IMR-90 (cell line): ENCODE measurements around the gene GBF1. TPM values are rescaled to one million over a fixed set of nuclear protein-coding genes. Genes with fewer than 3 reads are reported as not detected.

Experiments
- ATAC-seq: fragments of 200-7000 bp; cut with Tn5 transposase; 2 replicates; pipeline ENCODE4 v1.9.1; 2020; ENCODE audit warnings: low read depth, mild to moderate bottlenecking, moderate library complexity
- BruUV-seq: library from RNA; stranded (reverse); fragments of 400-500 nt; replicated peaks from 2 replicates; lab custom pipeline; 2021; lab: Mats Ljungman, UMichigan
- CTCF ChIA-PET: fragments of 300-600 bp; formaldehyde crosslinking; extraction: SDS; loops from one replicate; lab custom pipeline; 2021; ENCODE audit warnings: antibody characterized with exemption; lab: Yijun Ruan, JAX
- POLR2A ChIA-PET: fragments of 300-600 bp; sonication (Branson Sonifier 250); formaldehyde crosslinking; loops from one replicate; lab custom pipeline; 2022; ENCODE audit warnings: antibody characterized with exemption; ENCODE audit not compliant: unreplicated experiment; lab: Charles Lee
- DNase-seq: peaks from one replicate; pipeline ENCODE4 v3.0.0; 2013
- H2AFZ ChIP-seq: replicated peaks from 2 replicates; pipeline ENCODE3; 2013; ENCODE audit warnings: low read length, mild to moderate bottlenecking; ENCODE audit not compliant: poor library complexity
- H2AK5ac ChIP-seq: 2 replicates; pipeline ENCODE4 v1.6.1; 2013; ENCODE audit warnings: low read depth, low read length, inconsistent platforms
- H2AK9ac ChIP-seq: replicated peaks from 2 replicates; pipeline ENCODE3; 2013; ENCODE audit warnings: mild to moderate bottlenecking, low read depth, low read length, moderate library complexity; ENCODE audit not compliant: poor library complexity
- H2BK120ac ChIP-seq: 2 replicates; pipeline ENCODE4 v1.6.1; 2013; ENCODE audit warnings: low read depth, low read length, inconsistent platforms
- H2BK15ac ChIP-seq: 3 replicates; pipeline ENCODE4 v1.6.1; 2013; ENCODE audit warnings: low read depth, low read length, inconsistent platforms
- H2BK20ac ChIP-seq: 2 replicates; pipeline ENCODE4 v1.6.1; 2013; ENCODE audit warnings: low read depth, mild to moderate bottlenecking, inconsistent platforms, low read length, moderate library complexity
- H2BK5ac ChIP-seq: 2 replicates; pipeline ENCODE4 v1.6.1; 2013; ENCODE audit warnings: mild to moderate bottlenecking, low read depth, low read length, inconsistent platforms; ENCODE audit not compliant: poor library complexity, severe bottlenecking
- H3K14ac ChIP-seq: replicated peaks from 2 replicates; pipeline ENCODE4 v1.6.1; 2013; ENCODE audit warnings: low read depth, low read length, inconsistent platforms
- H3K18ac ChIP-seq: 2 replicates; pipeline ENCODE4 v1.6.1; 2013; ENCODE audit warnings: low read depth, low read length, control low read depth
- H3K23ac ChIP-seq: 2 replicates; pipeline ENCODE4 v1.6.1; 2013; ENCODE audit warnings: low read depth, low read length, inconsistent platforms
- H3K27ac ChIP-seq: 2 replicates; pipeline ENCODE4 v1.5.1; 2013; ENCODE audit warnings: mild to moderate bottlenecking, control low read depth, low read length; ENCODE audit not compliant: insufficient read depth
- H3K27me3 ChIP-seq: 2 replicates; pipeline ENCODE4 v1.6.1; 2013; ENCODE audit warnings: low read length; ENCODE audit not compliant: control insufficient read depth, insufficient read depth
- H3K36me3 ChIP-seq: 2 replicates; pipeline ENCODE4 v1.6.1; 2013; ENCODE audit warnings: low read length, mixed read lengths; ENCODE audit not compliant: control insufficient read depth, insufficient read depth
- H3K4ac ChIP-seq: 2 replicates; pipeline ENCODE4 v1.6.1; 2013; ENCODE audit warnings: low read depth, low read length, inconsistent platforms
- H3K4me1 ChIP-seq: 2 replicates; pipeline ENCODE4 v1.6.1; 2013; ENCODE audit warnings: low read length, mixed read lengths; ENCODE audit not compliant: control insufficient read depth, insufficient read depth
- H3K4me2 ChIP-seq: 2 replicates; pipeline ENCODE4 v1.6.1; 2013; ENCODE audit warnings: low read depth, mild to moderate bottlenecking, control low read depth, low read length, moderate library complexity
- H3K4me3 ChIP-seq: 2 replicates; pipeline ENCODE4 v1.5.1; 2013; ENCODE audit warnings: low read depth, mild to moderate bottlenecking, control low read depth, low read length, moderate library complexity; ENCODE audit not compliant: insufficient read depth
- H3K56ac ChIP-seq: 2 replicates; pipeline ENCODE4 v1.6.1; 2013; ENCODE audit warnings: low read length, inconsistent platforms; ENCODE audit not compliant: insufficient read depth; ENCODE audit errors: extremely low read depth
- H3K79me1 ChIP-seq, 2 experiments: 2 replicates each; pipeline ENCODE4 v1.6.1; 2013; ENCODE audit warnings: low read length in 2 of 2, inconsistent platforms in 1 of 2, low read depth in 1 of 2
- H3K9ac ChIP-seq: 2 replicates; pipeline ENCODE4 v1.6.1; 2013; ENCODE audit warnings: low read depth, low read length, control low read depth
- H3K9me1 ChIP-seq: 2 replicates; pipeline ENCODE4 v1.6.1; 2013; ENCODE audit warnings: low read length, inconsistent platforms; ENCODE audit not compliant: insufficient read depth
- H3K9me3 ChIP-seq: 2 replicates; pipeline ENCODE4 v1.6.1; 2013; ENCODE audit warnings: low read length; ENCODE audit not compliant: control insufficient read depth, insufficient read depth
- H4K20me1 ChIP-seq: 2 replicates; pipeline ENCODE4 v1.6.1; 2013; ENCODE audit warnings: low read length, inconsistent platforms; ENCODE audit not compliant: insufficient read depth
- H4K5ac ChIP-seq: 2 replicates; pipeline ENCODE4 v1.6.1; 2013; ENCODE audit warnings: mild to moderate bottlenecking, low read depth, low read length, control low read depth
- H4K8ac ChIP-seq, 2 experiments: 2 replicates each; pipeline ENCODE4 v1.6.1; 2013; ENCODE audit warnings: low read depth in 2 of 2, low read length in 2 of 2, control low read depth in 1 of 2, inconsistent platforms in 1 of 2
- H4K91ac ChIP-seq: 2 replicates; pipeline ENCODE4 v1.6.1; 2013; ENCODE audit warnings: low read depth, low read length, inconsistent platforms; ENCODE audit not compliant: insufficient read depth
- BHLHE40 ChIP-seq: fragments of 150-350 bp; IDR thresholded peaks from 2 replicates; pipeline ENCODE4 v1.6.1; 2016; ENCODE audit warnings: mild to moderate bottlenecking, low read depth, low read length
- CEBPB ChIP-seq: IDR thresholded peaks from 2 replicates; pipeline ENCODE4 v1.6.1; 2012; ENCODE audit warnings: low read depth, low read length, improper control_type of control experiment
- CHD1 ChIP-seq: IDR thresholded peaks from 2 replicates; pipeline ENCODE4 v1.6.1; 2012; ENCODE audit warnings: low read depth, low read length, improper control_type of control experiment
- FOS ChIP-seq: fragments of 150-350 bp; IDR thresholded peaks from 2 replicates; pipeline ENCODE4 v1.6.1; 2016; ENCODE audit warnings: low read depth, low read length
- MAFK ChIP-seq: IDR thresholded peaks from 2 replicates; pipeline ENCODE4 v1.6.1; 2012; ENCODE audit warnings: low read depth, low read length, improper control_type of control experiment
- MXI1 ChIP-seq: IDR thresholded peaks from 2 replicates; pipeline ENCODE4 v1.6.1; 2012; ENCODE audit warnings: low read depth, mild to moderate bottlenecking, low read length, moderate library complexity, borderline replicate concordance
- NFE2L2 ChIP-seq: fragments of 150-350 bp; IDR thresholded peaks from 2 replicates; pipeline ENCODE4 v1.6.1; 2016; ENCODE audit warnings: low read depth, mild to moderate bottlenecking, low read length
- RAD21 ChIP-seq: IDR thresholded peaks from 2 replicates; pipeline ENCODE4 v1.6.1; 2012; ENCODE audit warnings: low read length, improper control_type of control experiment
- RCOR1 ChIP-seq: IDR thresholded peaks from 2 replicates; pipeline ENCODE4 v1.6.1; 2012; ENCODE audit warnings: mild to moderate bottlenecking, low read length, improper control_type of control experiment; ENCODE audit not compliant: insufficient replicate concordance
- RFX5 ChIP-seq: IDR thresholded peaks from 2 replicates; pipeline ENCODE4 v1.8.0; 2012; ENCODE audit warnings: low read depth, mild to moderate bottlenecking, low read length, moderate library complexity
- WGBS, 2 experiments: methylation state at CpG; one replicate each; pipeline versions ENCODE4 v1.1.5 to v1.1.7; 2013; ENCODE audit warnings: missing lambda C conversion rate in 2 of 2; ENCODE audit not compliant: insufficient read length in 1 of 2; ENCODE audit errors: extremely low coverage in 2 of 2; 5-methylcytosine and 5-hydroxymethylcytosine counted together
- dilution Hi-C: fragments of 300-500 bp; cut with HindIII; formaldehyde crosslinking; loops from one replicate; pipeline ENCODE4 v1.14.3; 2018; ENCODE audit warnings: low sequenced_read_pairs; ENCODE audit not compliant: unreplicated experiment
- in situ Hi-C: fragments of 300-500 bp; cut with MboI; formaldehyde crosslinking; loops from 3 replicates; pipeline ENCODE4 v1.14.3; 2019; ENCODE audit warnings: low sequenced_read_pairs, inconsistent platforms, mixed read lengths
- intact Hi-C: fragments of 100-400 bp; cut with micrococcal nuclease; formaldehyde crosslinking; loops from 2 replicates; pipeline ENCODE4 v1.10.0; 2022
- polyA plus RNA-seq, 3 experiments: library from polyadenylated mRNA; depleted of rRNA; stranded (reverse); fragments of >200 nt; gene quantifications; 2 replicates each; pipeline ENCODE4 v1.2.3, GENCODE V29; 2012; ENCODE audit warnings: low replicate concordance in 1 of 3
- total RNA-seq: library from RNA; depleted of rRNA; stranded (reverse); fragments of >200 nt; gene quantifications from 2 replicates; pipeline ENCODE4 v1.2.3, GENCODE V29; 2012
- TF ChIP-seq, protein P1 (sequence below): fragments of 150-350 bp; IDR thresholded peaks from 2 replicates; pipeline ENCODE4 v1.6.1; 2016; ENCODE audit warnings: low read depth, mild to moderate bottlenecking, low read length, moderate library complexity, borderline replicate concordance
- TF ChIP-seq, protein P2 (sequence below): conservative IDR thresholded peaks from 2 replicates; pipeline ENCODE4 v1.5.1; 2012; ENCODE audit warnings: mild to moderate bottlenecking, low read depth, low read length, improper control_type of control experiment
- TF ChIP-seq, protein P3 (sequence below): fragments of 150-350 bp; IDR thresholded peaks from 2 replicates; pipeline ENCODE4 v1.6.1; 2017; ENCODE audit warnings: mild to moderate bottlenecking, antibody characterized with exemption, low read length, low read depth

GBF1 gene
- total and polyA plus RNA-seq, 2 of the 4 experiments (the other 2 are of a cell fraction), result 38.7 to 40.1 TPM

DNA sequence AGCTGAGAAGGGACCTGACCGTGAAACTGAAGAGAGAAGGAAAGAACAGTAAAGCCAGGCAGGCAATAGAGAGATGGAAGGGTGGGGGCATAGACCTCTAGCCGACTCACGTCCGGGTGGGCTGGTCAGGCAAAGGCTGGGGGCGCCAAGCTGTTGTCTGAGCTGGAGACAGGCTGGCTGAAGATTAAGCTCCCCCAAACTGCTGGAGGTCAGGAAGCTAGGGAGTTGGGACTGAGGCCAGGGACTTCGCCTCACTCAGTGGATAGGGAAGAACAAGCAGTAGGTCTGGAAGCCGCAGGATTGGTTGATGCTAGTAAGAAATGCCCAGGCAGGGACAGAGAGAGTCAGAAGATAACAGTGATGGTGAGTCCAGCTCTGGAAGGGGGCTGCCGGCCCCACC, 9.3 kb upstream of the GBF1 start:
- in situ Hi-C loops (no loop called here), intact Hi-C loops (no loop called here), dilution Hi-C loops (no loop called here)
- Histone ChIP-seq H3K4me1 (0 out of 2 replicates have a peak, but pooled peaks cover under 1% of the 10 kb centered on the region), H3K9me3 (no peaks in the 10 kb centered on the region), H3K36me3 (no peaks in the 10 kb centered on the region), H2BK15ac (no peak overlapping the region), H4K20me1 (no peaks in the 10 kb centered on the region), H2AK5ac (no peak overlapping the region), H2AFZ (no peak overlapping the region), H3K4me2 (no peak overlapping the region), H4K91ac (no peak overlapping the region), H3K18ac (no peak overlapping the region), H3K27ac (no peak overlapping the region), H4K8ac (no peak overlapping the region), H2BK20ac (no peak overlapping the region), H3K4me3 (no peak overlapping the region), H4K5ac (no peak overlapping the region), H3K79me1 (no peaks in the 10 kb centered on the region), H3K23ac (no peak overlapping the region), H3K14ac (no peak overlapping the region), H3K9ac (no peak overlapping the region), H3K4ac (no peak overlapping the region), H2BK120ac (no peak overlapping the region), H3K56ac (no peak overlapping the region), H3K27me3 (peaks cover 55% of the 10 kb centered on the region), H2BK5ac (no peak overlapping the region), H3K9me1 (0 out of 2 replicates have a peak, but pooled peaks cover 7% of the 10 kb centered on the region), H2AK9ac (no peak overlapping the region)
- ChIA-PET CTCF (interaction anchor here (0.8 to 1.5 kb wide), 3 partner anchors 10 to 117 kb away, joined by 3 read pairs; no protein-coding TSS in a partner anchor), POLR2A (no interaction called here)
- WGBS, 2 experiments, result no CpG with 5 or more reads among the region's 8 CpGs
- no TSS peak for BruUV-seq
- TF ChIP-seq, protein P1, sequence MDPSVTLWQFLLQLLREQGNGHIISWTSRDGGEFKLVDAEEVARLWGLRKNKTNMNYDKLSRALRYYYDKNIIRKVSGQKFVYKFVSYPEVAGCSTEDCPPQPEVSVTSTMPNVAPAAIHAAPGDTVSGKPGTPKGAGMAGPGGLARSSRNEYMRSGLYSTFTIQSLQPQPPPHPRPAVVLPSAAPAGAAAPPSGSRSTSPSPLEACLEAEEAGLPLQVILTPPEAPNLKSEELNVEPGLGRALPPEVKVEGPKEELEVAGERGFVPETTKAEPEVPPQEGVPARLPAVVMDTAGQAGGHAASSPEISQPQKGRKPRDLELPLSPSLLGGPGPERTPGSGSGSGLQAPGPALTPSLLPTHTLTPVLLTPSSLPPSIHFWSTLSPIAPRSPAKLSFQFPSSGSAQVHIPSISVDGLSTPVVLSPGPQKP, result no peak
- TF ChIP-seq MXI1 (no peak), CEBPB (no peak), NFE2L2 (no peak), FOS (no peak), MAFK (no peak), RFX5 (no peak), RAD21 (no peak), BHLHE40 (no peak), RCOR1 (no peak), CHD1 (no peak)
- TF ChIP-seq, protein P2, sequence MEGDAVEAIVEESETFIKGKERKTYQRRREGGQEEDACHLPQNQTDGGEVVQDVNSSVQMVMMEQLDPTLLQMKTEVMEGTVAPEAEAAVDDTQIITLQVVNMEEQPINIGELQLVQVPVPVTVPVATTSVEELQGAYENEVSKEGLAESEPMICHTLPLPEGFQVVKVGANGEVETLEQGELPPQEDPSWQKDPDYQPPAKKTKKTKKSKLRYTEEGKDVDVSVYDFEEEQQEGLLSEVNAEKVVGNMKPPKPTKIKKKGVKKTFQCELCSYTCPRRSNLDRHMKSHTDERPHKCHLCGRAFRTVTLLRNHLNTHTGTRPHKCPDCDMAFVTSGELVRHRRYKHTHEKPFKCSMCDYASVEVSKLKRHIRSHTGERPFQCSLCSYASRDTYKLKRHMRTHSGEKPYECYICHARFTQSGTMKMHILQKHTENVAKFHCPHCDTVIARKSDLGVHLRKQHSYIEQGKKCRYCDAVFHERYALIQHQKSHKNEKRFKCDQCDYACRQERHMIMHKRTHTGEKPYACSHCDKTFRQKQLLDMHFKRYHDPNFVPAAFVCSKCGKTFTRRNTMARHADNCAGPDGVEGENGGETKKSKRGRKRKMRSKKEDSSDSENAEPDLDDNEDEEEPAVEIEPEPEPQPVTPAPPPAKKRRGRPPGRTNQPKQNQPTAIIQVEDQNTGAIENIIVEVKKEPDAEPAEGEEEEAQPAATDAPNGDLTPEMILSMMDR, result no peak
- TF ChIP-seq, protein P3, sequence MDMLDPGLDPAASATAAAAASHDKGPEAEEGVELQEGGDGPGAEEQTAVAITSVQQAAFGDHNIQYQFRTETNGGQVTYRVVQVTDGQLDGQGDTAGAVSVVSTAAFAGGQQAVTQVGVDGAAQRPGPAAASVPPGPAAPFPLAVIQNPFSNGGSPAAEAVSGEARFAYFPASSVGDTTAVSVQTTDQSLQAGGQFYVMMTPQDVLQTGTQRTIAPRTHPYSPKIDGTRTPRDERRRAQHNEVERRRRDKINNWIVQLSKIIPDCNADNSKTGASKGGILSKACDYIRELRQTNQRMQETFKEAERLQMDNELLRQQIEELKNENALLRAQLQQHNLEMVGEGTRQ, result no peak
- ATAC-seq (no peak), DNase-seq (no peak)
